ENCODE data around the gene CTIF.
"Not testable (repeated sequence)": the region's sequence is repeated elsewhere in the genome, so short reads cannot be mapped to it uniquely, and the experiment has no call there.

Gene CTIF

GRCh38 chr18:48861181-48861708 lies 322.4 kb downstream of the CTIF start:
- no peak for DNase-seq

GRCh38 chr18:48862132-48862531 lies 323.3 kb downstream of the CTIF start:
- no peak for DNase-seq

GRCh38 chr18:48862678-48863270 lies 323.9 kb downstream of the CTIF start:
- DNase-seq = no peak

- no peak for DNase-seq
Measured at GRCh38 chr18:48863432-48864065, 324.7 kb downstream of the CTIF start.

- no peak for DNase-seq
Measured at GRCh38 chr18:48864876-48865275, 326.0 kb downstream of the CTIF start.

- DNase-seq = no peak
Measured at GRCh38 chr18:48866028-48866733, 327.4 kb downstream of the CTIF start.

GRCh38 chr18:48866856-48867255 lies 328.0 kb downstream of the CTIF start:
- DNase-seq = no peak

- DNase-seq = no peak
Measured at GRCh38 chr18:48867978-48868377, 329.1 kb downstream of the CTIF start.

GRCh38 chr18:48868468-48869466 lies 329.9 kb downstream of the CTIF start:
- DNase-seq = no peak

- no peak for DNase-seq
Measured at GRCh38 chr18:48869591-48869990, 330.8 kb downstream of the CTIF start.

GRCh38 chr18:48870926-48871325 lies 332.1 kb downstream of the CTIF start:
- not testable (repeated sequence) for DNase-seq

GRCh38 chr18:48871391-48872166 lies 332.7 kb downstream of the CTIF start:
- DNase-seq = no peak

- no peak for DNase-seq
Measured at GRCh38 chr18:48872234-48873145, 333.7 kb downstream of the CTIF start.

GRCh38 chr18:48874233-48874632 lies 335.4 kb downstream of the CTIF start:
- DNase-seq = no peak

- no peak for DNase-seq
Measured at GRCh38 chr18:48874701-48875162, 335.9 kb downstream of the CTIF start.

- no peak for DNase-seq
Measured at GRCh38 chr18:48875314-48875941, 336.6 kb downstream of the CTIF start.

- DNase-seq = no peak
Measured at GRCh38 chr18:48875942-48876511, 337.2 kb downstream of the CTIF start.

- no peak for DNase-seq
Measured at GRCh38 chr18:48876590-48876989, 337.8 kb downstream of the CTIF start.

- DNase-seq = no peak
Measured at GRCh38 chr18:48877941-48878340, 339.1 kb downstream of the CTIF start.

GRCh38 chr18:48878471-48878870 lies 339.6 kb downstream of the CTIF start:
- DNase-seq = no peak

All from stimulated activated naive CD4-positive, alpha-beta T cell (primary cell).